A549 (cell line): ENCODE measurements around the gene LILRA2. TPM values are rescaled to one million over a fixed set of nuclear protein-coding genes. Genes with fewer than 3 reads are reported as not detected.
"Not testable (repeated sequence)": the region's sequence is repeated elsewhere in the genome, so short reads cannot be mapped to it uniquely, and the experiment has no call there.

Source experiments
- ATAC-seq, 2 experiments: fragments of 200-7000 bp in 1 of 2; fragments of >200 bp in 1 of 2; cut with Nextera tagmentation in 1 of 2; cut with Tn5 transposase in 1 of 2; 3 replicates each; pipeline versions ENCODE4 v1.8.0 to v1.9.1; 2018 to 2020; ENCODE audit warnings: mild to moderate bottlenecking in 1 of 2, moderate library complexity in 1 of 2
- CTCF ChIA-PET: fragments of 300-600 bp; sonication (Branson Sonifier 250); formaldehyde crosslinking; extraction: SDS; loops from one replicate; lab custom pipeline; 2021; ENCODE audit warnings: antibody characterized with exemption, inconsistent platforms; lab: Yijun Ruan, JAX
- POLR2A ChIA-PET: fragments of 350-600 bp; formaldehyde crosslinking; extraction: SDS; loops from one replicate; lab custom pipeline; 2021; ENCODE audit warnings: antibody characterized with exemption, inconsistent platforms; lab: Yijun Ruan, JAX
- DNase-seq, 2 experiments: peaks; one replicate each; pipeline versions ENCODE4 v3.0.0 to v3.0.0-alpha.2; 2011 to 2016; ENCODE audit warnings: low read depth in 1 of 2, low spot score in 1 of 2
- FAIRE-seq: peaks from 2 replicates; lab custom pipeline; 2011; peaks lifted over from hg19 to GRCh38; lab: Jason Lieb, UNC
- H3K27ac ChIP-seq, 2 experiments: fragments of >200 bp; sonication (Bioruptor Twin); formaldehyde crosslinking; 3 replicates each; pipeline ENCODE4 v1.5.1; 2016 to 2017
- H3K4me1 ChIP-seq: fragments of >200 bp; sonication (Bioruptor Twin); formaldehyde crosslinking; 3 replicates; pipeline ENCODE4 v1.6.1; 2016
- H3K4me2 ChIP-seq: fragments of >200 bp; sonication (Bioruptor Twin); formaldehyde crosslinking; 3 replicates; pipeline ENCODE4 v1.6.1; 2016
- H3K4me3 ChIP-seq: fragments of >200 bp; sonication (Bioruptor Twin); formaldehyde crosslinking; 3 replicates; pipeline ENCODE4 v1.5.1; 2016
- H3K9me3 ChIP-seq: fragments of >200 bp; sonication (Bioruptor Twin); formaldehyde crosslinking; 3 replicates; pipeline ENCODE4 v1.6.1; 2016
- CHD4 ChIP-seq: fragments of 200-600 bp; sonication (generic); IDR thresholded peaks from 2 replicates; pipeline ENCODE4 v1.6.1; 2016; ENCODE audit warnings: antibody characterized with exemption, mild to moderate bottlenecking, borderline replicate concordance
- FOSL2 ChIP-seq, 2 experiments: fragments of 450-650 bp in 1 of 2; fragments of >200 bp in 1 of 2; sonication (Bioruptor Twin) in 1 of 2; formaldehyde crosslinking; IDR thresholded peaks; 2 replicates each; pipeline versions ENCODE4 v1.5.0 to v1.6.1; 2016 to 2020; ENCODE audit warnings: mild to moderate bottlenecking in 1 of 2, moderate library complexity in 1 of 2
- GATA3 ChIP-seq: IDR thresholded peaks from 2 replicates; pipeline ENCODE4 v1.6.1; 2012; ENCODE audit warnings: borderline replicate concordance
- HDAC2 ChIP-seq: fragments of 200-600 bp; sonication (generic); IDR thresholded peaks from 2 replicates; pipeline ENCODE4 v1.6.1; 2016
- HMGXB4 ChIP-seq: fragments of 250-450 bp; sonication (Bioruptor Pico); IDR thresholded peaks from 2 replicates; pipeline ENCODE4 v1.5.0; 2021; ENCODE audit warnings: mild to moderate bottlenecking, moderate library complexity, borderline replicate concordance
- HOXA7 ChIP-seq: fragments of 250-450 bp; sonication (Bioruptor Pico); IDR thresholded peaks from 2 replicates; pipeline ENCODE4 v1.5.0; 2020; ENCODE audit warnings: mild to moderate bottlenecking, moderate library complexity
- JUNB ChIP-seq: fragments of >200 bp; sonication (Bioruptor Twin); formaldehyde crosslinking; IDR thresholded peaks from 2 replicates; pipeline ENCODE4 v1.6.1; 2016
- KDM5A ChIP-seq: fragments of 200-600 bp; sonication (generic); IDR thresholded peaks from 2 replicates; pipeline ENCODE4 v1.6.1; 2016; ENCODE audit warnings: antibody characterized with exemption, mild to moderate bottlenecking
- MAX ChIP-seq: IDR thresholded peaks from 2 replicates; pipeline ENCODE4 v1.6.1; 2012
- NPAS2 ChIP-seq: fragments of 250-450 bp; sonication (Bioruptor Pico); IDR thresholded peaks from 2 replicates; pipeline ENCODE4 v1.8.0; 2022; ENCODE audit warnings: mild to moderate bottlenecking, moderate library complexity, borderline replicate concordance
- NR3C1 ChIP-seq: fragments of >200 bp; sonication (Bioruptor Twin); formaldehyde crosslinking; IDR thresholded peaks from 3 replicates; pipeline ENCODE4 v1.6.1; 2017
- PBX3 ChIP-seq: IDR thresholded peaks from 2 replicates; pipeline ENCODE4 v1.6.1; 2012
- POLR2A ChIP-seq: IDR thresholded peaks from 2 replicates; pipeline ENCODE4 v1.6.1; 2012; ENCODE audit warnings: mild to moderate bottlenecking, low read length
- REST ChIP-seq: fragments of 200-600 bp; sonication (generic); IDR thresholded peaks from 2 replicates; pipeline ENCODE4 v1.6.1; 2016; ENCODE audit warnings: antibody characterized with exemption, mild to moderate bottlenecking, moderate library complexity
- RNF2 ChIP-seq: fragments of 200-600 bp; sonication (generic); IDR thresholded peaks from 2 replicates; pipeline ENCODE4 v1.6.1; 2016; ENCODE audit warnings: low read depth, mild to moderate bottlenecking, antibody characterized with exemption, moderate library complexity, borderline replicate concordance
- SMC3 ChIP-seq: fragments of >200 bp; sonication (Bioruptor Twin); formaldehyde crosslinking; IDR thresholded peaks from 3 replicates; pipeline ENCODE4 v1.6.1; 2018; ENCODE audit warnings: inconsistent platforms
- TFCP2L1 ChIP-seq: fragments of 250-450 bp; sonication (Bioruptor Pico); IDR thresholded peaks from 2 replicates; pipeline ENCODE4 v1.5.0; 2021; ENCODE audit warnings: mild to moderate bottlenecking
- ZFP36 ChIP-seq: fragments of 450-650 bp; IDR thresholded peaks from 2 replicates; pipeline ENCODE4 v1.6.1; 2014; ENCODE audit warnings: borderline replicate concordance; ENCODE audit not compliant: partially characterized antibody
- ZNF302 ChIP-seq: fragments of 250-450 bp; sonication (Bioruptor Pico); IDR thresholded peaks from 2 replicates; pipeline ENCODE4 v1.9.0; 2021; ENCODE audit warnings: inconsistent platforms, mild to moderate bottlenecking, moderate library complexity
- ZSCAN20 ChIP-seq: fragments of 250-450 bp; sonication (Bioruptor Pico); IDR thresholded peaks from 2 replicates; pipeline ENCODE4 v1.8.0; 2022; ENCODE audit warnings: mild to moderate bottlenecking, moderate library complexity
- WGBS: methylation state at CpG from one replicate; pipeline ENCODE4 v1.1.6; 2017; ENCODE audit errors: missing lambda C conversion rate; 5-methylcytosine and 5-hydroxymethylcytosine counted together
- polyA plus RNA-seq, 4 experiments: library from polyadenylated mRNA; depleted of rRNA in 3 of 4; stranded (reverse); fragments of >200 nt; fragmentation: RNase III in 1 of 4; extraction: RNeasy Plus Mini Kit Qiagen cat#74134 plus additional on column Dnase treatment in 1 of 4; gene quantifications; 2 replicates in 3 of 4; 3 replicates in 1 of 4; pipeline ENCODE4 v1.2.3, GENCODE V29; 2011 to 2017

LILRA2 gene
- polyA plus RNA-seq, 2 of the 4 experiments (the other 2 are of a cell fraction), result not detected

GRCh38 chr19:54571715-54572615, 1.6 kb upstream of the LILRA2 start:
- H3K4me2 ChIP-seq, ATAC-seq, CTCF ChIA-PET, H3K4me3 ChIP-seq, DNase-seq, H3K4me1 ChIP-seq, POLR2A ChIA-PET, H3K9me3 ChIP-seq, H3K27ac ChIP-seq, FAIRE-seq: not testable (repeated sequence)
- 19% methylated on average over 16 of the region's 17 CpGs for WGBS

GRCh38 chr19:54572696-54573311, 786 bp upstream of the LILRA2 start:
- H3K27ac ChIP-seq, result no peak overlapping the region
- FAIRE-seq, result no peak
- WGBS, result 4% methylated on average over 9 of the region's 9 CpGs

More at GRCh38 chr19:54572696-54573311, 786 bp upstream of the LILRA2 start:
- CTCF ChIA-PET, result no interaction called here
- no peaks in the 10 kb centered on the region for H3K9me3 ChIP-seq
- POLR2A ChIA-PET, result no interaction called here
- no peak overlapping the region for H3K4me2 ChIP-seq
- H3K4me1 ChIP-seq, result no peaks in the 10 kb centered on the region
- no peak overlapping the region for H3K4me3 ChIP-seq
- TF ChIP-seq HDAC2 (no peak), KDM5A (no peak), HOXA7 (CRISPR knock-in tag) (no peak), PBX3 (no peak), REST (no peak), FOSL2 (IDR thresholded peaks at IDR 0.05) (no peak), FOSL2 (CRISPR knock-in tag; IDR thresholded peaks at IDR 0.05) (no peak), ZFP36 (no peak), RNF2 (no peak), JUNB (no peak), SMC3 (no peak), GATA3 (no peak), TFCP2L1 (CRISPR knock-in tag) (no peak), NPAS2 (no peak), ZNF302 (CRISPR knock-in tag) (no peak), POLR2A (no peak), HMGXB4 (CRISPR knock-in tag) (no peak), ZSCAN20 (CRISPR knock-in tag) (no peak), MAX (no peak), NR3C1 (no peak), CHD4 (no peak)
- ATAC-seq (no peak), DNase-seq (no peak)
